DND-41 (cell line): Measurements from ENCODE around the gene PIAS1.
"Not testable (repeated sequence)": the region's sequence is repeated elsewhere in the genome, so short reads cannot be mapped to it uniquely, and the experiment has no call there.

Source experiments
- ATAC-seq: fragments of 200-7000 bp; cut with Tn5 transposase; 3 replicates; pipeline ENCODE4 v1.9.1; 2021; ENCODE audit warnings: low read depth; ENCODE audit not compliant: insufficient read depth
- DNase-seq: peaks from one replicate; pipeline ENCODE4 v3.0.0-alpha.2; 2020
- H2AFZ ChIP-seq: 2 replicates; pipeline ENCODE4 v1.6.0; 2012; ENCODE audit warnings: low read depth, low read length
- H3K27ac ChIP-seq: 2 replicates; pipeline ENCODE4 v1.5.1; 2012; ENCODE audit warnings: low read length, inconsistent platforms
- H3K27me3 ChIP-seq: fragments of 200-600 bp; sonication (generic); 2 replicates; pipeline ENCODE4 v1.6.0; 2012; ENCODE audit warnings: low read length, mild to moderate bottlenecking, inconsistent platforms; ENCODE audit not compliant: insufficient read depth, poor library complexity
- H3K36me3 ChIP-seq: 2 replicates; pipeline ENCODE4 v1.5.1; 2012; ENCODE audit warnings: low read length, inconsistent platforms; ENCODE audit not compliant: insufficient read depth
- H3K4me1 ChIP-seq: 2 replicates; pipeline ENCODE4 v1.5.1; 2012; ENCODE audit warnings: mild to moderate bottlenecking, low read length; ENCODE audit not compliant: insufficient read depth
- H3K4me2 ChIP-seq: 2 replicates; pipeline ENCODE4 v1.6.0; 2012; ENCODE audit warnings: mild to moderate bottlenecking, moderate library complexity, low read length, inconsistent platforms; ENCODE audit not compliant: insufficient read depth
- H3K4me3 ChIP-seq, 2 experiments: fragments of 200-600 bp in 1 of 2; shearing (Covaris generic) in 1 of 2; 2 replicates each; pipeline ENCODE4 v1.5.1; 2012 to 2016; ENCODE audit warnings: inconsistent platforms in 2 of 2, low read length in 2 of 2, mild to moderate bottlenecking in 2 of 2, low read depth in 1 of 2, moderate library complexity in 1 of 2
- H3K79me2 ChIP-seq: 2 replicates; pipeline ENCODE4 v1.6.0; 2012; ENCODE audit warnings: low read length, inconsistent platforms; ENCODE audit not compliant: insufficient read depth
- H3K9ac ChIP-seq: 2 replicates; pipeline ENCODE4 v1.6.0; 2012; ENCODE audit warnings: low read depth, mild to moderate bottlenecking, inconsistent platforms, low read length, moderate library complexity
- H3K9me3 ChIP-seq: 2 replicates; pipeline ENCODE4 v1.5.1; 2012; ENCODE audit warnings: low read length, moderate library complexity, mild to moderate bottlenecking, inconsistent platforms; ENCODE audit not compliant: insufficient read depth, severe bottlenecking
- H4K20me1 ChIP-seq: 2 replicates; pipeline ENCODE4 v1.6.0; 2012; ENCODE audit warnings: low read length; ENCODE audit not compliant: insufficient read depth
- EZH2 ChIP-seq: IDR thresholded peaks from 3 replicates; pipeline ENCODE4 v1.6.1; 2012; ENCODE audit warnings: borderline replicate concordance, low read depth, mild to moderate bottlenecking, moderate library complexity, low read length, inconsistent platforms; ENCODE audit not compliant: severe bottlenecking
- TF ChIP-seq, protein P1 (sequence below): IDR thresholded peaks from 2 replicates; pipeline ENCODE4 v1.5.1; 2012; ENCODE audit warnings: borderline replicate concordance, low read length, moderate library complexity, mild to moderate bottlenecking; ENCODE audit not compliant: poor library complexity, severe bottlenecking; ENCODE audit errors: extremely low read depth

PIAS1 gene

DNA sequence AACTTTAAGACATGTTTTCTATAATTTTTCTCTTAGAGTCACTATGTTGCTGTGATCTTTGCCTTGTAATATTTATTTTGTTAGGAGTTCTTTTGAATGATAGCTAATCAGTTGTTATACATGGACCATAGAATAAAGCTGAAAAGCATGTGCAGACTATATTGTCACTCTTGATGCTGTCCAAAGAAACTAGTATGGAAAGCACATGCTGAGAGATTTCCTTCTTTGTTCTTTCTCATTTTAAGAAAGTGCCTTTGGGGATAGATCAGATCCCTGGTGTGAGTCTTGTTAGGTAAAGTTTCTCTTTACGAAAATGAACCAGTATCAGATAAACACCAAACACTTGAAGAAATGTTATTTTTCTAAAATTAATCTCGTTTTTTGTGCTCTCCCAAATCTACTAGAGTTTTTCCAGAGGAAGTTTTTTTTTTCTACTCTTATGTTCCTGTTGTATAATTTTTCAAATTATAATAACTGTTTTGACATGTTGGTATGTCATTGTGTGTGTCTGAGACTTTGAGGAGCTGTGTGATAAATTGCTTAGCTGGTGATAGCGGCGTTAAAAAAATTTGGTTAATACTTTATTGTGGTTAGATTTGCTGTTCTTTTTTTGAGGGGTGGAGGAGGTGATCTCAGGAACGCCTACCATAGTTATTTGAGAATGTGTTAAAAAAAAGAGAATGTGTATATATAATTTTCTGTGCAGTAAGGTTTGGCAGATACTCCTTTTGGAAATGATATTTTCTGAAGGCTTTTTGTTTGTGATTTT is 2.2 kb downstream of the PIAS1 start:
- peaks cover 32% of the 10 kb centered on the region for H3K4me1 ChIP-seq
- TF ChIP-seq EZH2, result no peak
- TF ChIP-seq, protein P1, sequence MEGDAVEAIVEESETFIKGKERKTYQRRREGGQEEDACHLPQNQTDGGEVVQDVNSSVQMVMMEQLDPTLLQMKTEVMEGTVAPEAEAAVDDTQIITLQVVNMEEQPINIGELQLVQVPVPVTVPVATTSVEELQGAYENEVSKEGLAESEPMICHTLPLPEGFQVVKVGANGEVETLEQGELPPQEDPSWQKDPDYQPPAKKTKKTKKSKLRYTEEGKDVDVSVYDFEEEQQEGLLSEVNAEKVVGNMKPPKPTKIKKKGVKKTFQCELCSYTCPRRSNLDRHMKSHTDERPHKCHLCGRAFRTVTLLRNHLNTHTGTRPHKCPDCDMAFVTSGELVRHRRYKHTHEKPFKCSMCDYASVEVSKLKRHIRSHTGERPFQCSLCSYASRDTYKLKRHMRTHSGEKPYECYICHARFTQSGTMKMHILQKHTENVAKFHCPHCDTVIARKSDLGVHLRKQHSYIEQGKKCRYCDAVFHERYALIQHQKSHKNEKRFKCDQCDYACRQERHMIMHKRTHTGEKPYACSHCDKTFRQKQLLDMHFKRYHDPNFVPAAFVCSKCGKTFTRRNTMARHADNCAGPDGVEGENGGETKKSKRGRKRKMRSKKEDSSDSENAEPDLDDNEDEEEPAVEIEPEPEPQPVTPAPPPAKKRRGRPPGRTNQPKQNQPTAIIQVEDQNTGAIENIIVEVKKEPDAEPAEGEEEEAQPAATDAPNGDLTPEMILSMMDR, result no peak
- H3K9ac ChIP-seq, result peak overlapping the region; percentile 39; the same call in 1 of the 2 replicates
- H4K20me1 ChIP-seq, result peaks cover 50% of the 10 kb centered on the region
- no peaks in the 10 kb centered on the region for H3K36me3 ChIP-seq
- no peak for DNase-seq
- H3K4me2 ChIP-seq, result peak overlapping the region; percentile 67
- peaks cover 71% of the 10 kb centered on the region for H3K79me2 ChIP-seq
- H3K27ac ChIP-seq, result no peak overlapping the region
- no peaks in the 10 kb centered on the region for H3K9me3 ChIP-seq
- ATAC-seq, result no peak
- no peaks in the 10 kb centered on the region for H3K27me3 ChIP-seq
- peak overlapping the region in 1 of 2 experiments; percentile 89; a peak in 3 of 4 replicates for H3K4me3 ChIP-seq
- no peak overlapping the region for H2AFZ ChIP-seq

DNA sequence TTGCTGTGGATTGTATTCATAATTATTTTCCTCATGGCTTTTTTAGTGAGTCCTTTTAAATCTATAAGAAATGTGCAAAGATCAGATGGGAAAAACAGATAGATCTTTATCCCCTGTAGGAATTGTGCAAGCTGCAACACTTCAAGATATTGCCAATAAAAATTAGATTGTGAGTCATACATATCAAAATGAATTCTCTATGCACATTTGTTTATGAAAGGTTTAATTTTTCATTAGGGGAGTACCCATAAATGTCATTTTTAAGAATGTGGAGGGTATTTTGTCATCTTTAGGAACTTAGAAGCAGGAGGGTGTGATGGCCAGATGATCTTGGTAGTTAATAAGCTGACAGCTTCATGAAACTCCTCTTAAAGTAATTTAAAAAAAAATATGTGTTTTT is 2.9 kb downstream of the PIAS1 start:
- Histone ChIP-seq H4K20me1 (peaks cover 53% of the 10 kb centered on the region), H3K27me3 (no peaks in the 10 kb centered on the region), H2AFZ (no peak overlapping the region), H3K9me3 (no peaks in the 10 kb centered on the region), H3K4me3 (no peak overlapping the region), H3K79me2 (peaks cover 79% of the 10 kb centered on the region), H3K27ac (no peak overlapping the region), H3K9ac (no peak overlapping the region; the same call in 1 of the 2 replicates), H3K4me2 (peak overlapping the region; percentile 67; the same call in 1 of the 2 replicates), H3K36me3 (no peaks in the 10 kb centered on the region), H3K4me1 (peaks cover 32% of the 10 kb centered on the region)
- ATAC-seq (no peak), DNase-seq (no peak)
- no peak for TF ChIP-seq EZH2
- TF ChIP-seq, protein P1, result no peak

DNA sequence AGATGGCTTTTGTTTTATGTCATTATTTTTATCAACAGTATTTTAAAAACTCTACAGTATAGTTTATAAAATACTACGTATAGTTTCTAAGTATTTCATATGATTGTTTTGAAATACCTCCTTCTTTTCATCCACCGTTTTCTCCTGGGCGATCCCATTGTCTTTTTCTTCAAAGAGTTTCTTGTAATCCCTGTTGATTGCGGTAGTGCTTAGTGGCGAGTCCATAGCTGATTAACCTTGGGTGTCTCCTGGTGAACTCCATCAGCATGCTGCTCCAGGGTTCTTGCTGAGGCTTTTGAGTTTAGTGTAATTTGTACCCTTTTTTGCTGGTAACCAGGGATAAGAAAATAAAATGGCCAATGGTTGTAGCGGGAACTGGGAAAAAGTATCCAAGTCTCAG is 3.6 kb downstream of the PIAS1 start:
- ATAC-seq, result no peak
- Histone ChIP-seq H3K4me2 (peak overlapping the region; percentile 24; the same call in 1 of the 2 replicates), H3K36me3 (no peaks in the 10 kb centered on the region), H3K27me3 (no peaks in the 10 kb centered on the region), H3K4me3 (no peak overlapping the region), H3K9me3 (no peaks in the 10 kb centered on the region), H3K4me1 (peaks cover 32% of the 10 kb centered on the region), H3K27ac (no peak overlapping the region), H3K9ac (no peak overlapping the region), H3K79me2 (peaks cover 86% of the 10 kb centered on the region), H2AFZ (no peak overlapping the region), H4K20me1 (peaks cover 59% of the 10 kb centered on the region)
- DNase-seq, result no peak
- TF ChIP-seq EZH2, result no peak

DNA sequence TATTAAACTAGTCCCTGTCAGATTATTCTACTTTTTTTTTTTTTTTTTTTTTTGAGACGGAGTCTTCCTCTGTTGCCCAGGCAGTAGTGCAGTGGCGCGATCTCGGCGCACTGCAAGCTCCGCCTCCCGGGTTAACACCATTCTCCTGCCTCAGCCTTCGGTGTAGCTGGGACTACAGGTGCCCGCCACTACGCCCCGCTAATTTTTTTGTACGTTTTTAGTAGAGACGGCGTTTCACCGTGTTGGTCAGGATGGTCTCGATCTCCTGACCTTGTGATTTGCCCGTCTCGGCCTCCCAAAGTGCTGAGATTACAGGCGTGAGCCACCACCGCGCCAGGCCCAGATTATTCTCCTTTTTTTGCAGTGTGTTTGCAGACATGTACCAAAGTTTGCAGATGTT is 4.9 kb downstream of the PIAS1 start:
- not testable (repeated sequence) for ATAC-seq, H3K4me3 ChIP-seq, DNase-seq, H3K9me3 ChIP-seq, H3K36me3 ChIP-seq, H2AFZ ChIP-seq, H3K9ac ChIP-seq, H3K4me2 ChIP-seq, H3K27ac ChIP-seq, H3K27me3 ChIP-seq
- peaks cover 70% of the 10 kb centered on the region for H4K20me1 ChIP-seq
- peaks cover 27% of the 10 kb centered on the region for H3K4me1 ChIP-seq
- H3K79me2 ChIP-seq, result peaks cover 98% of the 10 kb centered on the region
